Head of caudate nucleus (tissue), 42 donors: ENCODE results near the gene IRX4.

Experiments
- DNase-seq, 42 donors: peaks; one replicate each; pipeline versions ENCODE4 v3.0.0 to v3.0.0-alpha.2; 2020 to 2021; ENCODE audit warnings: mixed read lengths in 7 of 42
- intact Hi-C: fragments of 100-400 bp; cut with DNase I; formaldehyde crosslinking; loops from one replicate; pipeline ENCODE4 v1.15.0; 2022

IRX4 gene

DNA sequence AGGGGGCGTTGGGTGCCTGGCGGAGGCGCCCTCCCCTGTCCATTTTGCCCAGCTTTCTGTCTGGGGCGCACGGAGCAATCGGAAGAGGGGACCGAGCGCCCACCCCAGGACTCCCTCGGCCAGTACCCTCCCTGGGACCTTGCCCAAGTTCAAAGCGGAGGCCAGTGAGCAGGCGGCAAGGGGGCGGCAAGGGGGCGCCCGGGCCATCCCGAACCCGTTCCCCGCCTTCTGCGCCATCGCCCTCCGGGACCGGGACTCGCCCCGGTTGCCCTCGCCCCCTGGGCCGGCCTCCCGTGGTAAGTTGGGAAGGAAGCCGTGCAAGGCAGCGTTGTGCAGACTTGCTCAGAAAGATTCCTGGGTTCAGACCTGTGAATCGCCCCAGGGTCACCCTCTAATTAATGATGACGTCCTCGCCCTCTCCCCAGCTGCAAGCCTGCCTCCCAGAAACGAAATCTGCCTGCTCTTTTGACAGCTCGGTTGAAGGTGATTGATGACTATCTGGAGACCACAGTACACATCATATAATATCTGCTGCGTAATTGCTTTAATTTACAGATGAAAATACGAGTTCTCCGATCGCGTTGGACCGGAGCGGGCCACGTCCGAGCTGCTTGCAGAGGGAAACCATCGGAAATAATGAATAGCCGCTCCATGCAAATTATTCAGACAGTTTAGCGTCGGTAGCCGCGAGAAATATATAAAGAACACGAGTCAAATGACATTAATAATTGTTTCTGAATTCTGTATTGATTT lies 1.4 kb upstream of the IRX4 start:
- DNase-seq, result no peak
- intact Hi-C loops, result no loop called here

DNA sequence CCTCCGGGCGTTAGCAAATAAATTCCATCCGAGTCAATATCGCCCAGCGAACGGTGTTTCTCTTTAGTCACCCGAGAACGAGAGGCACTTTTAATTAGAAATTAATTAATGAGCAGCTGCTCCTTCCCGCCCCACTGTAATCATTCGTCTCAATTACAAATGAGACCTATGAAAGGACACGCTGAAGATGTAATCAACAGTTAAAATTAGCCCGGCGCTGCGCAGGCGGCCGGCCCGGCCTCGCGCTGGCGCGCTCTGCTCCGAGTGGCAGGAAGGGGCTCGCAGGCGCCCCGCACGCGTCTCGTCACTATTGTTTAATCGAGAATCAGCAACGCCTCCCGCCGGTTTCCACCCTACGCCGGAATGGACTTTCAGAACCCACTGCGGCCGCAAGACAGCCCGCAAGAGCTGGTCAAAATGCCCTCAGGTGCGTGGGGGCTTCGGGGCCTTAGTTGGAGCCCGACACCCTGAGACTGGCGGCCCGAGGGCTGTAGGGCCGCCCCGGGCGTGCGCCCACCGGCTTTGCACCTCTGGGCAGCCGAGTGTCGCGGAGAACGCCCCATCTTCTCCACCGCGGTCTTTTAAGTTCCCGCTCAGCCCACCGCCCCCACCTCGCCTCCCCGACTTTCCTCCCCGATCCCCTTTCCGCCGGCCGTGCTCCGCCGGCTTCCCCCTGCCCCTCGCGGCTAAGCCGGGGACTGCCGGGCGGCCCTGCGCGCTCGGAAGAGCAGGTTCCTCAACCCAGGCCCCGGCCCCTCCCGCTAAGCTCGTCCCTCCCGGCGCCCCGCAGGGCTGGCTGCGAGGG lies 597 bp upstream of the IRX4 start:
- intact Hi-C loops, result no loop called here
- DNase-seq, result no peak

DNA sequence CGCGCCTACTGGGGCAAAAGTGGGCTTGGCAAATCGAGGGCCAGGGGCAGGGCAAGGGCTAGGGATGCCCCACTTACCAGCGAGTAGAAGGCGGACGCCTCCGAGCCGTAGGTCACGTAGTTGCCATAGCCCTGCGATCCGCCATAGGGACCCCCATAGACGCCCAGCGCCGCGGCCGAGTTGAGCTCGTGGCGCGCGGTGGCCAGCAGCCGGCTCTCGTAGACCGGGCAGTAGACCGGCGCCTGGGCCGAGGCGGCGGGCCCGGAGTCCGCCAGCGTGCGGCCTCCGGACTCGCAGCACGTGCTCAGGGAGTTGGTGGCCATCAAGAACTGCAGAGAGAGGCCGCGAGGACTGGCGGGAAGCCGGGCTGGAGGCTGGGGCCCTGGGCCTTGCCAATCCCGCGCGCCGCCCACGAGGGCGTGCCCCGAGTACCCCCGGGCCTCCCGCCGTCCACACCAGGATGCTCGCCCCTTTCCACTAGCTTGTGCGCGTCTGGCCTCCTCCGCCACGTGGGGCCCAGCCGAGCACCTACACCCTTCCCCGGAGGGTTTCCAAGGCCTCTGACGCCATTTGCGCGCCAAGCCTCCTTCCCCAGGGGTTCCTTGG lies 891 bp downstream of the IRX4 start:
- no peak for DNase-seq
- intact Hi-C loops, result no loop called here

DNA sequence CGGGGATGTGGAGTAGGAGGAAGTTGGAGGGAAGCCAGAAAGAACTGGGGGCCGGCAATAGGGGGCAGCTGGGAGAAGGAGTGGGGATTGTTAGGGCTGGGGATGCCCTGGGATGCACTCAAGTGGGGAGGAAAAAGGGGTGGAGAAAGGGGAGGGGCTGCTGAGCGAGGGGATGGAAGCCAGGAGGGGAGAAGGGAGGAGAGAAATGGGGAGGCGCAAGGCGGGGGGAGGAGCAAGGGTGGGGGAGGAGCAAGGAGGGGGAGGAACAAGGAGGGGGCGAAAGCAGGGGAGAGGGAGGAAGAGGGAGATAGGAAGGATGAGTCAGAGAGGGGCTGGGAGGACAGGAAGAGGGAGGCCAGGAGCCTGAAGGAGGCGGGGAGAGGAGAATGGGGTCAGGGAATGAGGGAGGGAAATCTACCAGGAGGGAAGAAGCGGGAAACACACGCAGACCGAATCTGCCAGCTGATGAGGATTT lies 1.6 kb downstream of the IRX4 start:
- intact Hi-C loops, result no loop called here
- no peak for DNase-seq

DNA sequence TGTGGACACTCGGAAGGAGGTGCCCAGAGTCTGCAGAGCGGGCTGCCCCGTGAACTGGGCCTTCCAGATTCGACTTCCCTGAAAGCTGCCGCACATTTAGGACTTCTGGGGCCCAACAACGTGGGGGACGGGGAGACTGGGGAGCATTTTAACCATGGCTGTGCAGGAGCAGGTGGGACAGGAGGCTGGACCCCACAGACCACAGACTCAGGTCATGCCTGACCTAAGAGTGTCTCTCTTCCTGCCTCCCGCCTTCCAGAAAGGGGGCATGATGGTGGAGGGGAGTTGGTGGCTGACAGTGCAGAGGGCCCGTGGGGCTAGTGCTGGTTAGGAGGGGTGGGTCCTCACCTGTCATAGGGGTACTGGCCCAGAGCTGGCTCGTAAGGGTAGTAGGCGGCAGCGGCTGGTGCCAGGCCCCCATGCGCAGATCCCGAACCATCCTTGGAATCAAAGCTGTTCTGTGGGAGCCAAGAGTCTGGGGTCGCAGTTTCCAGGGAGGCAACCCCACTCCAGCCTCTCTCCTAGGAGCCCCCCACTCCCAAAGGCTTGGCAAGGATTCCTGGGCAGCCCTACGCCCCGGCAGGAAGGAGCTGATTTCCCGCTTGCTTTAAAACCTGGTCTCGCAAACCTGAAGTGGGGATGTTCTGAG lies 2.2 kb downstream of the IRX4 start:
- intact Hi-C loops, result no loop called here
- DNase-seq, result no peak

DNA sequence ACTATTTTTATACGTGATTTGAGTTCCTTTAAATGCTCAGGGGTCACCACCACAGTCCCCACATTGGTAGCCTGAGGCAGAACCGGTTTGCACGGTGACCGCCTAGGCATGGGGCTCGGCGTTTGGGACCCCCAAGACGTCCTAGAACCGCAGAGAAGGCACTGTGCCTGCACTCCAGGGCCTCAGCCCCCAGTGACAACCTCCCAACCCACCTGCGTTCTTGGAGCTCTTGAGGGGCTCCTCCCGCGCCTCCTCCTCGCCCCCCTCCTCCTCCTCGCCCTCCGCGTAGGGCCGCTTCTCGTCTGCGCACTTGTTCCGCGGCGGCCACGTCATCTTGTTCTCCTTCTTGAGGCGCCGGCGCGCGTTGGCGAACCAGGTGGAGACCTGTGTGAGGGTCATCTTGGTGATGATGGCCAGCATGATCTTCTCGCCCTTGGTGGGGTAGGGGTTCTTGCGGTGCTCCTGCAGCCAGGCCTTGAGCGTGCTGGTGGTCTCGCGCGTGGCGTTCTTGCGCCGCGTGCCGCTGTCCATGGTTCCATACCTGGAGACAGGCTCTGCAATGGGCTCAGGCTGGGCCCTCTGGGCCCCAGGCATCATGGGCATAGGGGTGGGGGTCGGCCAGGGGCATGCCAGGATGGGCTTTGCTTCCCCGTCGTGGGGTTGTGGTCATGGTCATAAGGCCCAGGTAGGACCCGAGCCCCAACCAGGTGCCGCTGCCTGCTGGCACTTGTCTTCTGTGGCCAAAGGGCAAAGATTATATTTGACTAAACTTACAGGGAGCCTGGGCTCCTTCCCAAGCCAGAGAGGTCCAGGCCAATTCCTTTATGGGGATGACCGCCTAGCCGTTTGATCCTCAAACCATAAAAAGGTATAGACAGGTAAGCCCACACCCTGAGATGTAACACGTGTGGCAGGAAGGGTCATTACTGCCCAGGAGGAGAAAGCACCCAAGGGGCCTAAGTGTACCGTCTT lies 3.1 kb downstream of the IRX4 start:
- intact Hi-C loops, result no loop called here
- no peak for DNase-seq

DNA sequence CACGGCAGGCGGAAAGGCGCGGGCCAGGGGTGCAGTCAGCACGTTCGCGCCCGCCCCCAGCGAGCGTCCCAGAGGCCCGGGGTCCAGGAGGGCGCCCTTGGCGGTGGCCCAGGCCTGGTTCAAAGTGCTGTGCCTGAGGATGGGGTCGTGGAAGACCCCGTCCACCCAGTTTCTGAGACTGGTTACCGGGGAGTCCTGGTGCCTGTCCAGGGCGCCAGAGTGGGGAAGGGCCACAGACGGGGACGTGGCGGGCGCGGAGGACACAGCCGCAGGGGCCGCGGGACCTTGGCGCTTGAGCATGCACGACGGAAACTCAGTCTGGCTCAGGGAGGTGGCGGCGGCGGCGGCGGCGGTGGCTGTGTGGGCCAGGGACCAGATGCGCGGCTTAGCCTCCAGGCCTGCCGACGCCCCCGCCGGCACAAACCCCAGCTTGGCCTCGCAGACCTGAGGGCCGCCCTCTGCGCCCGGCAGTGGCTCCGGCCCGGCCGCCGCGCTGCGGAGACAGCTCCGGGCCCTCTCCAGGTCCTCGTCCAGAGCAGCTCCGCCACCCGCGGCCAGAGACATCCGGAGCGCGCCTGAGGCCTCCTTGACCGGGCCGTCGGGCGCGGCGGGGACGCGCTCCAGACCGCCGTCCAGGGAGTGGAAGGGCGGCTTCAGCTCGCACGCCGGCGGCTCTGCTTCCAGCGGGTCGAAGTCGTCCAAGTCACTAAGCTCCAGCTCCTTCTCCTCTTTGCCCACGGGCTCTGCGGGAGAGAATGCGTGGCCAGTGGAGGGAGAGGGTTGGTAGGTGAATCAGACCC lies 4.5 kb downstream of the IRX4 start:
- DNase-seq, result no peak

DNA sequence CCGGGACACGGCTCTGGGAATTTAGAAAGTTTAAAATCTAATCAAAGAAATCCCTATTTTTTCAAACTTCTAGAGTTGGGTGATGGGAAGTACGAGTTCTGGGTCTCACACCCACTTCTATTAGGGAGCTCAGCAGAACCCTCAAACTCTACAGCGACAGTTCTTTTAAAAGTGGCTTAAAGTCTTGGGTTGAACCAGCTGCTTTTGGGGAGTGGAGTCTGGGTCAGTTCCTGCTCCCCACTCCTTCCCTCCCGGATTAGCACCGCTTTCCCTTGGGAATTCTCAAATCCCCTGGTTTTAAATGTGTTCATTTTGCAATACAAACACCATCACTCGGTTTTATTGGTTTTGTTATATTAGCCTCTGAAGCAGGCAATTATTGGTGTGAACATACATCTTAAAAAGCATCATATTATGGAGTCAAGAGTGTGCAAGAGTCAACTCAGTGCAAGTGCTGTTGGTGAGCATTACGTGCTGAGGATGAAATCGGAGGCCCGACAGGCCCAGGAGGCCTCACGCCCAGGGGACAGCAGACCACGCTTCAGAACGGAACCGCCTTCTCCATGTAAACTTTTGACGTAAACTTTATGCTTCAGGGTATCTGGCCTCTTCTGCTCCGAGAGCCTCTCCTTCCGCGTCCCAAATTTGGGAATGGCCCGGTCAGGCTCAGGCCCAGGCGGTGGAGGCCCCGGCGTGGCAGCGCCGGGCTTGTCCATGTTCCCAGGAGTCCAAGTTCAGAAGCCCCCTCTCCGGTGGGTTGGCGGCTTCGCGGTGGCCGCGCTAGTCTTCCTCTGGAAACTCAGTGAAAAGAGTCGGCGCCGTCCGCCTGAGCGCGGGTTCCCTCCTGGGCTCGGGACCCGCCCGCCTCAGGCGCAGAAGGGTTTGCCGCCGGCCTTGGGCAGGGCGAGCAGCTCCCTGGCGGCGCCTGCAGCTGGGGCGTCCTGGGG lies 5.3 kb downstream of the IRX4 start:
- intact Hi-C loops, result no loop called here
- DNase-seq, result no peak

More for the DNA sequence above, 4.5 kb downstream of the IRX4 start:
- intact Hi-C loops, result no loop called here

DNA sequence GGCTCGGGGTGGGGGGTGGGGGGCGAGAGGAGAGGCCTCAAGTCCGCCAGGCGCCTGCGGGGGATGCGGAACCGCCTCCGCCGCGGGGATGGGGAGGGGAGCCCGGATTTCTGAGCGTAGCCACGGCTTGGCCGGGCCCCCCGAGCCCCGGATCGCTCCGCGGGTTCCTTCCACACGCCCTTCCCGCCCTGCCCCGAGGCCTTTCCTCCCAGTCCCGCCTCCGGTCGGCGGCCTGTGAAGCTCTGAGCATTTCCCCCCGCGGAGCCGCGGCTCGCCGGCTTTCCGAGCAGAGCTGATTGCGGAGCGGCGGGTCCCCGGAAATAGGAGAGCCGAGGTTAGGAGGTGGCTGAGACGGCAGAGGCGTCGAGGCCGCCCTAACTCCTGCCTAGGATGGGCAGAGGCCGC lies 6.1 kb downstream of the IRX4 start:
- intact Hi-C loops, result no loop called here
- no peak for DNase-seq

DNA sequence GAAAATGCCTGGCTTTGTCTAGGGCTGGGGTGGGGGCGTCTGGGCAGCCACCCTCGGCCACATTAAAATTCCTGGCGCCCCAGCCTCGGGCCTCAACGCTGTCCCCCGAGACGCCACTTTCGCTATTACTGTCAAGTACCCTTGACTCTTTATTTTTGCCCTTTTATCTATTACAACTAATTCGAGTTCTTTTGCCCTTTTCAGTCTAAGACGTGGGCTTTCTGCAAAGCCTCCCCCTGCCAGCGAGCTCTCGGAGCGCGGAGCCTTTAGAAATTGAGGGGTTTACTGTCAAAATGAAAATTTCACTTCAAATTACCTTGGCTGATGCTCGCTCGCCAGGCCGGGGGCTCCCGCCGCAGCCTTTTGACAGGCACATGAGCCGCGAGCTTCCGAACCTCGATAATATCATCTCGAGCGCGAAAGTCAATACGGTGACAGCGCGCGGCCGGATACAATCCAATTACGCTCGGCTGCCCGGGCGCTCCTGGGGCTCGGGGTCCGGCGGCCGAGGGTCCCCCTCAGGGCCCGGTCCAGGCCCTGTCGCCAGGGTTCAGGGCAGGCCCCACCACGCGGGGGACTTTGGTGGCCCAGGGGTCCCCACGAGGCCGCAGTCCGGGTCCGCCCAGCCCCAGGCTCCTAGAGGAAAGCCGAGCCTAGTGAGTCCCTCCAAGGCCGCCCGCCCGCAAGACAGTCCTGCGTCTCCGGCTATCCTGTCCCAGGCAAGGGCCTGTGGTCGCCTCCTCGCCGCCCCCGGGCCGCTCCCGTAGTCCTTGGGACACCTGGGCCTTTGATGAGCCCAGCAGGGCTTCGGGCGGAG lies 6.7 kb downstream of the IRX4 start:
- DNase-seq, result no peak
- intact Hi-C loops, result no loop called here

DNA sequence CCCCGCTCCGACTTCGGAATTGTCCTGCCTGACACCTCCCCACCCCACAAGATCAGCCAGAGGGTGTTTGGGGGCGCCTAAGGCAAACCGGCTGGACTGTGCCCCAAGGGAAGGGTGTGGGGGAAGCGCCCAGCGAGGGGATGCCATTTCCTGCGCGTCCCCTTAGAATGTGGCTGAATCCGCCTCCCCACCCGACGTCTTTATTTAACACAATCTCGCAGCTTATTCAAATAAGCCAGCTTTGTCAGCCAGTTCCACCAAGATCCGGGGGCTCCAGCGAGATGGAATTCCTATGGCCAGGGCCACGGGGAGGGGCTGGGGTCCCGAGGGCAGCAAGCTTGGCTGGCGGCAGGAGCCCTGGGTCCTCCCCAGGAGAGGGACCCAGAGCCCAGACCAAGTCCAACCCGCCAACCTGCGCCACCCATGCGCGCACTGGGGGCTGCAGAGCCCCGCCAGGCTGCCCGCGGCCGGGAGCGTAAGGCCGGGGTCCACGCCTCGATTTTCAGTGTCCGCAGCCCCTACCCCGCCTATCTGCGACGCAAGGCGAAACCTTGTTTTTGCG lies 7.4 kb downstream of the IRX4 start:
- DNase-seq, result no peak
- intact Hi-C loops, result no loop called here

DNA sequence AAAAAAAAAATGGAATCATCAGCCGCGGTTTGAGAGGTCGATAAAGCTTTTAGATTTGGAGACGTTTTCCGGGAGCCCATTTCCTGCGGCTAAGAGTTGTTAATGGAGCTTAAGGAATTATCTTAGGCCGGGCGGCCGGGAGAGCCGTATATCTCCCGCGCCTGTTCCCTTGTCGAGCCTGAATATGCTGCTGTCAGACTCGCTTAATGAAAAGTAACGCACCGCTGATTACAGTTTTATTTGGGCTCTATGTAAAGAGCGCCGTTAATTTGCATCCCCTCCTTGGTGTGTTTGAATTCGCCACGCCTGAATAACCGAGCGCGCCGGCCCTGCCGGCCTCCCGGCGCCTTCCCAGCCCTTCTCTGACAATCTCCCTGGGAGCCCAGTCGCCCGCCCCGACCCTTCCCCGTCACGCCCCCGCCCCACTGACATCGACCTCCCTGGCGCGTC lies 7.9 kb downstream of the IRX4 start:
- no peak for DNase-seq
- intact Hi-C loops, result no loop called here

DNA sequence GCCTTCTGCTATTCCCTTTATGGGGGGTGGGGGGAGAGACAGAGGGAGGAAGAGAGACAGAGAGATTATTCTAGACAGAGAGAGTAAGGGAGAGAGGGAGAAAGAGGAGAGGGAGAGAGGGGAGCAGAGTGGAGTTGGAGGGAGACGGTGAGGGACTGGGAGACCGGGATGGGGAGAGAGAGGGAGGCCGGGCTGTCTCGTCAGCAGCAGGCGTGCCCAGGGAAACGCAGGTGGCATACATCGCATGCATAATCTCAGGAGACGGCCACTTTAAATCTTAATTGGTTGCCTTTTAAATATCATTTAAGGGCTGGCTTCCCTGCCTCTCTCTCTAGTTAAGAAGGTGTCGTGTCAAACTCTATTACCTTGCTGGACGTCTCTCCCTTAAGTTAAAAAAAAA lies 8.4 kb downstream of the IRX4 start:
- DNase-seq, result no peak
- intact Hi-C loops, result no loop called here

DNA sequence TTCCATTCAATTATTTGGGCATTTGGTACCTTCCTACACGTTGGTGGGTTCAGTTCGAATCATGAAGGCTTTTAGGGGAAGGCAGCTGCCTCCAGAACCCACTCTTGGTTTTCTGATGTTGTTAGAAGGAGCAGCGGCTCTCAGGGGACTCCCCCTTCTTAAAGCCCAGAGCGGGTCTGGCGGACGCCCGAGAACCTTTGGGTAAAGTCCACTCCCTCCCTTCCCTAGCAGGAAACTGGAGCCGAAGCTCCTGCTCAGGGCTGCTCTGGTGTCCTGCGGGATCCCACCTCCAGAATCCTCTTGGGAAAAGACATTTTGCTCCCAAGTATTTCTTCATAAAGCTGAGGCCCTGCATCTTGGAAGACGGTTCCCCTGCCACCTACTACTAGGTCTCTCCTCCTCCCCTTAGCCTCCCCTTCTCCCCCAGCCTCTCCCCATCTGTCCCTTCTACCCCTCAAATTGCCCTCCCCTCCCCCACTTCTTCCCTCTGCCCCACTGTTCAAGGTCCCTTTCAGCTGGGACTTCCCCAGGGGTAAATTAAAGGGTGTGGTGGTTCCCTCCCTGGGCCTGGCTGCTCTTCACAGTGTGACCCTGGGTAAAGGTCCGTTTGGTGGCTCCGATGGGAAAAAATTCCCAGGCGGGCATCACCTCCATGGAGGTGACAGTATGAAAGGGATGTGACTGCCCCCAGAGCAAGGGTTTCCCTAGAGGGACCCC lies 9.3 kb downstream of the IRX4 start:
- no peak for DNase-seq
- intact Hi-C loops, result no loop called here

DNA sequence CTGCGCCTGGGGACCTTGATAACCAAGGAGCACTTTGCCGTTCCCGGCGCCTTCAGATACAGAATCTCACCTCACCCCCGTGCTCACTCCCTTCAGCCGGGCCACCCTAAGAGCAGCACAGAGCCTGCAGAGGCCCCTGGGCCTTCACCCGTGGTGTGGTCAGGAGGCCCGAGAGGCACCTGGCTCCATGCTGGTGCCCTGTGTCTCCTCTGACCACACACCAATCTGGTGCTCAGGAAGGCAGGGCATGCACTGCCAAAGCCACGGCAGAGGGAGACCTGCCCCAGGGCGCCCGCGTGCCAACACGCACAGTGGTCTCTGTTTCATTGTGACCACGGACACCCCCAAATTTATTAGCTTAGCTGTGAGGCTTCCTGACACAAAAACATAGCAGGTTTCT lies 11.3 kb downstream of the IRX4 start:
- intact Hi-C loops, result no loop called here

More for the DNA sequence above, 11.3 kb downstream of the IRX4 start:
- DNase-seq, result no peak
